ENCODE results near the gene SPG11.

- TF ChIP-seq CTCF (IDR thresholded peaks at IDR 0.05; ENCODE audit: low read length) (no peak), EZH2 (optimal IDR thresholded peaks at IDR 0.05; ENCODE audit: low read depth, low read length) (no peak), EZH2phosphoT487 (IDR thresholded peaks at IDR 0.05; ENCODE audit: low read length) (no peak)
These were observed 97.9 kb downstream of the SPG11 start for GRCh38 chr15:44565387-44566154.

All from MM.1S (cell line).